Activated naive CD4-positive, alpha-beta T cell treated with anti-CD3 and anti-CD28 coated beads, Interleukin-2, amount 50 U/mL, for 24 hours (primary cell): ENCODE data around the gene PIK3R5.
A peak's percentile ranks its signal among the peaks of the same experiment; 100 is the strongest.
"Not testable (repeated sequence)": the region's sequence is repeated elsewhere in the genome, so short reads cannot be mapped to it uniquely, and the experiment has no call there.

Source experiments
- H3K27ac Mint-ChIP-seq: one replicate; pipeline ENCODE4 v1.8.0; 2021; ENCODE audit warnings: mild to moderate bottlenecking, mixed read lengths
- H3K27me3 Mint-ChIP-seq: one replicate; pipeline ENCODE4 v1.8.0; 2021; ENCODE audit warnings: mixed read lengths
- H3K36me3 Mint-ChIP-seq: one replicate; pipeline ENCODE4 v1.8.0; 2021; ENCODE audit warnings: mixed read lengths
- H3K4me1 Mint-ChIP-seq: one replicate; pipeline ENCODE4 v1.8.0; 2021; ENCODE audit warnings: mixed read lengths
- H3K4me3 Mint-ChIP-seq: one replicate; pipeline ENCODE4 v1.8.0; 2021; ENCODE audit warnings: mild to moderate bottlenecking, mixed read lengths
- H3K9me3 Mint-ChIP-seq: one replicate; pipeline ENCODE4 v1.8.0; 2021; ENCODE audit warnings: mixed read lengths

Gene PIK3R5

GRCh38 chr17:8994319-8994718, 28.8 kb upstream of the PIK3R5 start:
- Mint-ChIP-seq H3K9me3 (no peaks in the 10 kb centered on the region), H3K4me1 (peaks cover 12% of the 10 kb centered on the region), H3K27me3 (peaks cover 6% of the 10 kb centered on the region), H3K36me3 (no peaks in the 10 kb centered on the region), H3K27ac (no peak overlapping the region), H3K4me3 (no peak overlapping the region)

GRCh38 chr17:8991514-8992285, 26.2 kb upstream of the PIK3R5 start:
- H3K36me3 Mint-ChIP-seq: peaks cover 2% of the 10 kb centered on the region
- H3K4me1 Mint-ChIP-seq: peaks cover 12% of the 10 kb centered on the region
- no peaks in the 10 kb centered on the region for H3K9me3 Mint-ChIP-seq
- H3K4me3 Mint-ChIP-seq: no peak overlapping the region
- no peak overlapping the region for H3K27ac Mint-ChIP-seq
- H3K27me3 Mint-ChIP-seq: no peaks in the 10 kb centered on the region

GRCh38 chr17:8988263-8988935, 22.9 kb upstream of the PIK3R5 start:
- H3K4me3 Mint-ChIP-seq, H3K9me3 Mint-ChIP-seq, H3K27me3 Mint-ChIP-seq, H3K27ac Mint-ChIP-seq, H3K36me3 Mint-ChIP-seq: not testable (repeated sequence)
- peaks cover 18% of the 10 kb centered on the region for H3K4me1 Mint-ChIP-seq

- Mint-ChIP-seq H3K4me1 (peaks cover 14% of the 10 kb centered on the region), H3K27ac (no peak overlapping the region), H3K4me3 (no peak overlapping the region), H3K27me3 (no peaks in the 10 kb centered on the region), H3K36me3 (peaks cover 2% of the 10 kb centered on the region), H3K9me3 (no peaks in the 10 kb centered on the region)
Observed at GRCh38 chr17:8986295-8986694, 20.8 kb upstream of the PIK3R5 start.

GRCh38 chr17:8985054-8985701, 19.7 kb upstream of the PIK3R5 start:
- no peak overlapping the region for H3K4me3 Mint-ChIP-seq
- H3K36me3 Mint-ChIP-seq: peaks cover 2% of the 10 kb centered on the region
- H3K27me3 Mint-ChIP-seq: no peaks in the 10 kb centered on the region
- no peak overlapping the region for H3K27ac Mint-ChIP-seq
- no peaks in the 10 kb centered on the region for H3K9me3 Mint-ChIP-seq
- peaks cover 12% of the 10 kb centered on the region for H3K4me1 Mint-ChIP-seq

GRCh38 chr17:8984225-8984624, 18.7 kb upstream of the PIK3R5 start:
- not testable (repeated sequence) for H3K4me3 Mint-ChIP-seq, H3K9me3 Mint-ChIP-seq, H3K27me3 Mint-ChIP-seq, H3K36me3 Mint-ChIP-seq
- H3K27ac Mint-ChIP-seq: peak overlapping the region; percentile 70
- peaks cover 12% of the 10 kb centered on the region for H3K4me1 Mint-ChIP-seq

GRCh38 chr17:8981443-8981842, 15.9 kb upstream of the PIK3R5 start:
- H3K9me3 Mint-ChIP-seq: no peaks in the 10 kb centered on the region
- no peaks in the 10 kb centered on the region for H3K27me3 Mint-ChIP-seq
- no peaks in the 10 kb centered on the region for H3K36me3 Mint-ChIP-seq
- H3K4me1 Mint-ChIP-seq: peaks cover 12% of the 10 kb centered on the region
- no peak overlapping the region for H3K27ac Mint-ChIP-seq
- H3K4me3 Mint-ChIP-seq: no peak overlapping the region

- H3K9me3 Mint-ChIP-seq: no peaks in the 10 kb centered on the region
- H3K36me3 Mint-ChIP-seq: no peaks in the 10 kb centered on the region
- no peaks in the 10 kb centered on the region for H3K4me1 Mint-ChIP-seq
- H3K27me3 Mint-ChIP-seq: no peaks in the 10 kb centered on the region
- no peak overlapping the region for H3K27ac Mint-ChIP-seq
- H3K4me3 Mint-ChIP-seq: no peak overlapping the region
Observed at GRCh38 chr17:8979715-8980114, 14.2 kb upstream of the PIK3R5 start.

GRCh38 chr17:8976638-8977037, 11.1 kb upstream of the PIK3R5 start:
- Mint-ChIP-seq H3K27ac (no peak overlapping the region), H3K4me1 (no peaks in the 10 kb centered on the region), H3K36me3 (no peaks in the 10 kb centered on the region), H3K4me3 (no peak overlapping the region), H3K27me3 (no peaks in the 10 kb centered on the region), H3K9me3 (peaks cover 4% of the 10 kb centered on the region)

GRCh38 chr17:8975091-8975725, 9.7 kb upstream of the PIK3R5 start:
- Mint-ChIP-seq H3K36me3 (peaks cover 2% of the 10 kb centered on the region), H3K9me3 (peaks cover 4% of the 10 kb centered on the region), H3K27me3 (no peaks in the 10 kb centered on the region), H3K27ac (no peak overlapping the region), H3K4me3 (no peak overlapping the region), H3K4me1 (no peaks in the 10 kb centered on the region)

- Mint-ChIP-seq H3K27ac (no peak overlapping the region), H3K27me3 (no peaks in the 10 kb centered on the region), H3K4me3 (no peak overlapping the region), H3K4me1 (peaks cover 9% of the 10 kb centered on the region), H3K36me3 (peaks cover 12% of the 10 kb centered on the region), H3K9me3 (peaks cover 21% of the 10 kb centered on the region)
Observed at GRCh38 chr17:8969901-8970300, 4.4 kb upstream of the PIK3R5 start.

GRCh38 chr17:8968503-8968902, 3.0 kb upstream of the PIK3R5 start:
- Mint-ChIP-seq H3K4me1 (peaks cover 21% of the 10 kb centered on the region), H3K27ac (peak overlapping the region; percentile 48), H3K36me3 (peaks cover 12% of the 10 kb centered on the region), H3K27me3 (no peaks in the 10 kb centered on the region), H3K4me3 (peak overlapping the region; percentile 57), H3K9me3 (peaks cover 21% of the 10 kb centered on the region)

GRCh38 chr17:8967861-8968260, 2.4 kb upstream of the PIK3R5 start:
- Mint-ChIP-seq H3K27me3 (no peaks in the 10 kb centered on the region), H3K9me3 (peaks cover 21% of the 10 kb centered on the region), H3K27ac (peak overlapping the region; percentile 8), H3K4me3 (peak overlapping the region; percentile 57), H3K36me3 (peaks cover 14% of the 10 kb centered on the region), H3K4me1 (peaks cover 27% of the 10 kb centered on the region)

GRCh38 chr17:8966926-8967325, 1.4 kb upstream of the PIK3R5 start:
- peaks cover 37% of the 10 kb centered on the region for H3K4me1 Mint-ChIP-seq
- H3K27me3 Mint-ChIP-seq: no peaks in the 10 kb centered on the region
- H3K9me3 Mint-ChIP-seq: peaks cover 17% of the 10 kb centered on the region
- H3K36me3 Mint-ChIP-seq: peaks cover 14% of the 10 kb centered on the region
- H3K4me3 Mint-ChIP-seq: peak overlapping the region; percentile 71
- peak overlapping the region; percentile 9 for H3K27ac Mint-ChIP-seq

- peaks cover 18% of the 10 kb centered on the region for H3K36me3 Mint-ChIP-seq
Observed at GRCh38 chr17:8964801-8965393, 610 bp downstream of the PIK3R5 start.

More at GRCh38 chr17:8964801-8965393, 610 bp downstream of the PIK3R5 start:
- Mint-ChIP-seq H3K27me3 (no peaks in the 10 kb centered on the region), H3K9me3 (peaks cover 15% of the 10 kb centered on the region), H3K27ac (peak overlapping the region; percentile 97), H3K4me3 (peak overlapping the region; percentile 88), H3K4me1 (peaks cover 54% of the 10 kb centered on the region)
